ENCODE measurements around the gene GDF11.

GDF11 gene

GRCh38 chr12:55715169-55715764 lies 27.7 kb upstream of the GDF11 start:
- no peak for TF ChIP-seq CTCF (IDR thresholded peaks at IDR 0.05; ENCODE audit: low read length, missing control alignments)
- peak overlapping the region; percentile 73 for H3K4me3 ChIP-seq (replicated peaks; ENCODE audit: low read depth, low read length)
- no peak for DNase-seq (ENCODE audit: low read depth)

- H3K4me3 ChIP-seq (replicated peaks; ENCODE audit: low read depth, low read length) = peak within 1 kb of the TSS; percentile 73
- DNase-seq (ENCODE audit: low read depth) = peak; percentile 94
Observed at GRCh38 chr12:55715833-55716581, 26.9 kb upstream of the GDF11 start, which contains the start of gene BLOC1S1. Gene BLOC1S1, plus strand, starts transcription at chr12:55716046. Its CDS starts 6 bp downstream, at chr12:55716052.

GRCh38 chr12:55716582-55716957 lies 26.4 kb upstream of the GDF11 start:
- peak overlapping the region; percentile 73 for H3K4me3 ChIP-seq (replicated peaks; ENCODE audit: low read depth, low read length)
- no peak for DNase-seq (ENCODE audit: low read depth)
- no peak for TF ChIP-seq CTCF (IDR thresholded peaks at IDR 0.05; ENCODE audit: low read length, missing control alignments)

More at GRCh38 chr12:55715833-55716581, 26.9 kb upstream of the GDF11 start, which contains the start of gene BLOC1S1:
- TF ChIP-seq CTCF (IDR thresholded peaks at IDR 0.05; ENCODE audit: low read length, missing control alignments) = no peak

- no peak for TF ChIP-seq CTCF (IDR thresholded peaks at IDR 0.05; ENCODE audit: low read length, missing control alignments)
- H3K4me3 ChIP-seq (replicated peaks; ENCODE audit: low read depth, low read length) = peak overlapping the region; percentile 73
- no peak for DNase-seq (ENCODE audit: low read depth)
Observed at GRCh38 chr12:55717011-55718007, 25.6 kb upstream of the GDF11 start.

GRCh38 chr12:55718015-55718414 lies 24.9 kb upstream of the GDF11 start:
- DNase-seq (ENCODE audit: low read depth) = no peak
- no peak overlapping the region for H3K4me3 ChIP-seq (replicated peaks; ENCODE audit: low read depth, low read length)
- TF ChIP-seq CTCF (IDR thresholded peaks at IDR 0.05; ENCODE audit: low read length, missing control alignments) = no peak

GRCh38 chr12:55718624-55719275 lies 24.2 kb upstream of the GDF11 start:
- TF ChIP-seq CTCF (IDR thresholded peaks at IDR 0.05; ENCODE audit: low read length, missing control alignments) = no peak
- no peak for DNase-seq (ENCODE audit: low read depth)
- no peak overlapping the region for H3K4me3 ChIP-seq (replicated peaks; ENCODE audit: low read depth, low read length)

Measured in fibroblast of pulmonary artery (primary cell).